Activated CD8-positive, alpha-beta memory T cell treated with anti-CD3 and anti-CD28 coated beads, Interleukin-2, amount 50 U/mL, for 24 hours (primary cell): ENCODE measurements around the gene BCCIP.

ENCODE experiments used
- DNase-seq: peaks from one replicate; pipeline ENCODE4 v3.0.0-alpha.2; 2020; ENCODE audit errors: extremely low read depth

The BCCIP gene

DNA sequence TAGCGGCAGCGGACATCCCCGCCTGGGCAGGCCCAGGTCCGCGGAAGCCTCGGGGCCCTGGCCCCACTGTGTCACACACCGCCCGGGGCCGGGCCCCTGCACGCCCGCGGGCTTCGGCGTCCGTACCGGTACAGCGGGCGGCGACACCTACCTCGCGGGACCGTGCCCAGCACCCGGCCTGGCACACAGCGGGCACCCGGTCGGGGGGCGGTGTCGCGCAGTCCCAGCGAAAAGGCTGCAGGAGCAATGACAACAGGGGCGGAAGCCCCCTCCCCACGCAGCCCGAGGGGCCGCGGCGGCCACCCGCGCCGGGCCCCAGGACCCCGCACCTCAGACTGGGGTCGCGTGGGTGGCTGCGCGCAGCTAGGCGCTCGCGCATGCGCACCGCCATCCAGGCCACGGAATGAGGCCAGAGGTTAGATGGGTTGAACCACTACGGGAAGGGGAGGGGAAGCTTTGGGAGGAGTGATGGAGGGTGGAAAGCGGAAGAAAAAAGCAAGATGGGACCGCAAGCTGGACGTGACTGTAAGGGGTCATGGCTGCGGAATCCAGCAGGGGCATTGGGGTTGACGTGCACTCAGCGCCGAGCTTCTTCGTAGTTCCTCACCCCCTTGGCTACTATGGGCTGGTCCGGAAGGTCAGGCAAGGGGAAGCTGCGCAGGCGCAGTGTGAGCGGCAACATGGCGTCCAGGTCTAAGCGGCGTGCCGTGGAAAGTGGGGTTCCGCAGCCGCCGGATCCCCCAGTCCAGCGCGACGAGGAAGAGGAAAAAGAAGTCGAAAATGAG is at the start of gene BCCIP, which contains the start of gene UROS:
BCCIP (plus strand) TSS at position 669 of the 785 bp plus-strand sequence; CDS start at position 681, 12 bp downstream.
UROS (minus strand) TSS at position 381 of the 785 bp plus-strand sequence. CDS start 6,759 bp downstream, outside the sequence.
- DNase-seq: peak; percentile 82

DNA sequence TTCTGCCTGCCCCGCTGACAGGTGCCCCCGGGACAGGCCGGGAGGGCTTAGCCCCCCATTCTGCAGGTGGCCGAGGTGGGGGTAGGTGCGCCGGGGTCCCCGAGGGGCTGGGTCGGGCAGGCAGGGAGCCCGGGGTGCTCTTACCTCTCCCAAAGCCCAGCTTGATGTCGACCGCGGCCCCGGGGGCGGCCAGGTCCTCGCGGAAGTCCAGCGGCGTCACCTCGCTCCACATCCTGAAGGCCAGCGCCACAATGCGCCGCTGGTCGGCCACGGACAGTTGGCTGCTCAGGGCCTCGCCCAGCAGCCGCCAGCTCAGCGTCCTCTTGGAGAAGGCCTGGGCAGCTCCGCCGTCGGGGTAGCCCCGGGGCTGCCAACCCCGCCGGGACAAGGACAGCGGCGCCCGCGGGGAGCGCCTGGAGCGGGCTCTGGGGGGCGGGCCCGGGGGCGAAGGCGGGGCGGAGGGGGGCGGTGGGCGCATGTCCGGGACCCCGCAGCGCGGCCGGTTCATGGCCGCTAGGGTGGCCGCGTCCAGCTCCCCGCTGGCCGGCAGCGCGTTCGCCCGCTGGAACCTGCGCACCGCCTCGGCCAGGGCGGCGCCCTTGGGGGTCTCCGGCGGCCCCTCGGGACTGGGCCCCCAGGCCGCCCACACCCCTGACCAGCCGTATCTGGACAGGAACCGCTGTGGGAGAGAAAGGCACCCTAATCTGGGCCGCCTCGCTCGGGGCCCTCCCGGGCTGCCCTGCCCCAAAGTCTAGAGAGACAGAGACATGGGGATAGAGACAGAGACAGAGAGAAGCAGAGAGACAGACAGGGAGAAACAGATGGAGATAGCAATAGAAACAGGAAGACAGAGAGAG is 49.4 kb upstream of the BCCIP start:
- no peak for DNase-seq

- no peak for DNase-seq
Measured at GRCh38 chr10:125774581-125775191, 48.7 kb upstream of the BCCIP start.

DNA sequence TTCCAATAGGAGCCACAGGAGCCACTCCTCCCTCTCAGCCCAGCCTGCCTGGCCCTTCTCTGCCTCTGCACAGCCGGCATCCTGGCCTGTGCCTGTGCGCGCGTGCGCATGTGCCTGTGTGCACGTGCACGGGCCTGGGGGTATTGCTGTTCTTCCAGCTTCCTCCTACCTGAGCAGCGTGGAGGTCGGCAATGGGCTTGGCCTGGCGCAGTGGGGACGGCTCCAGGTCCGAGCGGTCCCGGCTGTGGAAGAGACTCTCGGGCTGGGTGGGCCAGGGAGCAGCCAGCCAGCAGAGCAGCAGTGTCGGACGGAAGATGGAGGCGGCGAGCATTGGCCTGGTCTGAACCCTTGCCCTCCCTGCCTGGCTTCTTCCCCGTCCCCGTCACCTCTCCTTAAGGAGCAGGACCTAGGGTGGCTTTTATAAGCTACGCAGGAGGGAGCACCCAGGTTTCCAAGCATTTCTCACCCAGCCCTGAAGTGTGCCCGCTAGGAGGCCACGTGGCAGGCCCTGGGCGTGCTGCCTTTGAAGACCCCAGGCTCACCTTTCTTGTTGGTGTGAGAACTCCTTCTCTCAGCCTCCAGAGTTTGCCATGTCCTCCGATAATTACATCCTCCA is 47.7 kb upstream of the BCCIP start, which contains the start of gene MMP21:
MMP21 (minus strand) TSS at position 331 of the 616 bp plus-strand sequence; CDS start at position 331, 0 bp downstream.
- DNase-seq: no peak

GRCh38 chr10:125777806-125778205 is 45.5 kb upstream of the BCCIP start:
- no peak for DNase-seq

DNA sequence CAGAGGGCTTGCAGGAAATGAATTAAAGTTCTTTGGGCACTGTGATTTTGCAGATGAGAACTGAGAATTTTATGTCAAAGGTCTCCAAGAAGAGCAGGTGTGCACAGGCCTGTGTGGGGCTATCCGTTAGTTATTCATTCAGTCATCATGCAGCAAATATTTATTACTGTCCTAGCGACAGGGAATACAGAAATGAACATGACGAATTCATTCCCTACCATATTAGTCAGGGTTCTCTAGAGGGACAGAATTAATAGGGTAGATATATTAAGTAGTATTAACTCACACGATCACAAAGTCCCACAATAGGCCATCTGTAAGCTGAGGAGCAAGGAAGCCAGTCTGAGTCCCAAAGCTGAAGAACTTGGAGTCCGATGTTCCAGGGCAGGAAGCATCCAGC is 44.8 kb upstream of the BCCIP start:
- no peak for DNase-seq

DNA sequence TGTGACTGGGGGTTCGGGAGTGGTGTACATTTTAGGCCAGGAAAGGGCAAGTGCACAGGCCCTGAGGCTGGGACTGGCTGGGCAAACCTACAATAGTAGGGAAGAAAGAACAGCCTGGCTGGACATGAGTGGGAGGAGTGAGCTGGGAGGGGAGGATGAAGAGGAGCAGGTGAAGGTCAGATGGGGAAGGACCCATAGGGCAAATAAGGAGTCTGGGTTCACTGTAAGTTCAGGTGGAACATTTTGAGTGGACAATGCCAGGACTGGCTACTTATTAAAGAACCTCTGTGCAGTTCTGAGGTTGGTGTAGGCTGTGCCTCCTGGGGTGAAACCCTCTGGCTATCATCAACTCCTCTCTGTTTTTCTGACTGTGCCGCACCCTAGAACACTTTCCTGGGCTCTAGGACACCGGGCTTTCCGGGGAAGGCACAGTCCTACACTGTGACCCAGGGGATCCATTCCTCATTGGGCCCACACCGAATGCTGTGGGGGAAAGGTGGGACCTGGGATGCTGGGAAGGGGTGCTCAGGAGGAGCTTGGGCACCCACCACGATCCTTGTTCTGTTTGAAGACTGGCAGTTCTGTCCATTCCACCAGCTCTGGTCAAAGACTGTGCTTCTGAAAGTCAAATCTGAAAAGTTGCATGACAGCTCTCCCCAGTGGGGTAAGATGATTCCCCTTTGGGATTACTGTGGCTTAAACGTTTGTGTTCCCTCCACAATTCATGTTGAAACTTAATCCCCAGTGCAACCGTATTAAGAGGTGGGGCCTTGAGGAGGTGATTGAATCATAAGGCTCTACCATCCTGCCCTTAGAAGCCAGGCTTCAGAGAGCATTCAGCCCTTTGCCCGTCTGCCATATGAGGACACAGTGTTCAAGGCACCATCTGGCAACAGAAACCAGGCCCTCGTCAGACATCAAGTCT is 43.7 kb upstream of the BCCIP start:
- no peak for DNase-seq

GRCh38 chr10:125781374-125781773 is 42.0 kb upstream of the BCCIP start:
- no peak for DNase-seq

GRCh38 chr10:125782054-125782453 is 41.3 kb upstream of the BCCIP start:
- no peak for DNase-seq

GRCh38 chr10:125782616-125783015 is 40.7 kb upstream of the BCCIP start:
- no peak for DNase-seq

- no peak for DNase-seq
Measured at GRCh38 chr10:125783408-125783807, 39.9 kb upstream of the BCCIP start.

- DNase-seq: no peak
Measured at GRCh38 chr10:125783957-125784356, 39.4 kb upstream of the BCCIP start.

- no peak for DNase-seq
Measured at GRCh38 chr10:125785791-125786190, 37.6 kb upstream of the BCCIP start.

- DNase-seq: no peak
Measured at GRCh38 chr10:125788156-125789034, 35.0 kb upstream of the BCCIP start.

DNA sequence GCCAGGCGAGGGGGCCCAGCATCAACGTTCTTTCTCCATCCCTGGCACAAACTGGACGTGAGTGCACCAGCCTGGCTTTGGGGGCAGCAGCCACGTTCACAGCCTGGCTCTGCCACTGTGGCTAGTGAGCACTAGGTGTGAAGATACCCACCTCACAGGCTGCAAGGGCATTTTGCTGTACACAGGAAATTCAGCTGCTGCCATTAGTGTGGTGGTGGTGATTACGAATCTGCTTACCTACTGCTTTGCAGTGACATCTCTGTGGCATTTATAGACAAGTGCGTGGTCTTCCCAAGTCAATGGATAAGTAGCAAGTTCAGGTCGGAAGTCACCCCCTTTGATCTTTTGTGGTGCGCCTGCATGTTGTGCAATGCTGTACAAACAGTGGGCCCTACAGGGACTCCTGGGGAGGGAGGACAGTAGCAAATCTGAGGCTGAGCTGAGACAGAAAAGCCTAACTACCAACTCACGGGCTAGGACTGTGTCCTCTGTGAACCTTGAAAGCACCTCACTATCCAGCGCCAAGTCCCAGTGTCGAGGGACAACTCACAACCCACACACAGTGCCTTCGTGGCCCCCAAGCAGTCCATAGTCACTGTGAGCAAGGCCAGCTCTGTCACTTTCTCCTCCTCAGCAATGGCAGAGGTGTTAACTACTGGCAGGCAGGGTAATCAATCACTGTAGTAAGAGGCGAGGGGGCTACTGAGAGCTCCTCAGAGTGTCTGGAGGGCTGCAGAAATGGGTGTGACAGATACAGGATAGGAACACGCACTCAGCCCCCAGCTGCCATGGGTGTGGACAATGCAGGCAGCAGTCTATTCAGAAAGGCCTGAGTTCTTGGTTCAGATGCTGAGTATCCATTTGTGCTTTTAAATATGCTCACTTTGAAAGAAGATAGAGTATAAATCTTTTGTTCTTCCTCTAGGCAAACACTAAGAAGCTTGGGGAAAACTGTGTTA is 30.7 kb upstream of the BCCIP start:
- DNase-seq: no peak

DNA sequence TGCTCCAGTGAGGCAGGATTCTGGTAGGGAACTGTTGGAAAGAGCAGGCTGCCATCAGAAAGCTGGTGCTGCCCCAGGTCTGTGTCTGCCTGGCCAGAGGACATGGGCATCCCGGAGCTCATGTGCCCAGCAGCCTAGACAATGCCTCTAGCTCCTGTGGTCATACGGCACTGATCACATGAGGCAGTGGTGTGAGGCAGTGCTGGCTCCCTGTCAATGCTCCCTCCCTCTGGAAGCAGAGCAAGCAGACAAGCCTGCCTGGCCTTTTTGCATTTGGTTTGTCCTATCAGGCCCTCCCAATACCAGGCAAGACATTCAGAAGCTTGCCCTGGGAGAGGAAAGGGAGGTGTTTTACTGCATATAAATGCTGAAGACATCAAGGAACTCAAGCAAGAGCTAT is 28.2 kb upstream of the BCCIP start:
- DNase-seq: no peak

GRCh38 chr10:125795637-125796190 is 27.6 kb upstream of the BCCIP start:
- DNase-seq: no peak

DNA sequence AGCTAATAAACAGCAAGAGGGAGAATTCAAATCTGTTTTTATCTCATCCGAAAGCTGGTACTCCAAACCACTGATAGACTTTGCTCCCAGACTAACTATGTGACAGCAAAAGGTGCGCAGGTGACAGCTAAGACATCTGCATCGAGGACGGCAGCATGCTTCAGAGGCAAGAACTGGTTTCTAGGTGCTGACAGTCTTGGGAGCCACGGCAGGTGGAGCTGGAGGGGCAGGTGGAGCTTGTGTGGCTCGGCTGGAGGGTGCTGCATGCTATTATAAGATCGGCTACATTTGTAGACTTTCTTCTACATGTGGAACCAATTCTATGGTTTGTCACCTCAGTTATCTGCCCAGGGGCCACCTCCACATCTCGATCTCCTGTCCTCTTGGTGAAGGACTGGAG is 25.9 kb upstream of the BCCIP start:
- no peak for DNase-seq
